Measurements from ENCODE around the gene PLCB1. TPM values are rescaled to one million over a fixed set of nuclear protein-coding genes. Genes with fewer than 3 reads are reported as not detected.

Gene PLCB1
- total and polyA plus RNA-seq, 8 donors: 8.8 to 27.7 (median 19.2) TPM

DNA sequence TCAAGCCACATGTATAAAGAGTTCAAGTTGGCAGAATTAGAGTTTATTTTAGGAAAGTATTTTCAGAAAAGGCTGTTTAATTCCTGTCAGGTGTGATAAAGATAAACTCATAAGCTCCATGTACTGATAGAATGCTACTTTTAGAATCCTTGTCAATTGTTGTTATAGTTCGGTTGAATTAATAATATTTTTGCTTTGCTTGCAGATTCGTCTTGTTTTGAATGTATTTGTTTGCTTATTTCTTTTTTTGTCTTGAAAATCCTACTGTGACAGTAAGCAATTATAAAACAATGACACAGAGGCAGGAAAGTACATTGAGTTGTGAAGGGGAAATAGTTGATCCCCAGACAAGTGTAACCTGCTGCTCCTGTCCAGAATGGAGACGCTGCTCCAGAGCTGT is 602.9 kb downstream of the PLCB1 start:
- Histone ChIP-seq H3K9me3 (no peaks in the 10 kb centered on the region), H3K27me3 (no peaks in the 10 kb centered on the region), H3K27ac (no peak overlapping the region), H3K4me3 (no peak overlapping the region), H3K36me3 (no peaks in the 10 kb centered on the region), H3K4me1 (no peaks in the 10 kb centered on the region)
- no peak for DNase-seq
- ATAC-seq: no peak
- TF ChIP-seq CTCF (IDR thresholded peaks at IDR 0.05): no peak
- intact Hi-C loops (cut with DNase I): no loop called here

DNA sequence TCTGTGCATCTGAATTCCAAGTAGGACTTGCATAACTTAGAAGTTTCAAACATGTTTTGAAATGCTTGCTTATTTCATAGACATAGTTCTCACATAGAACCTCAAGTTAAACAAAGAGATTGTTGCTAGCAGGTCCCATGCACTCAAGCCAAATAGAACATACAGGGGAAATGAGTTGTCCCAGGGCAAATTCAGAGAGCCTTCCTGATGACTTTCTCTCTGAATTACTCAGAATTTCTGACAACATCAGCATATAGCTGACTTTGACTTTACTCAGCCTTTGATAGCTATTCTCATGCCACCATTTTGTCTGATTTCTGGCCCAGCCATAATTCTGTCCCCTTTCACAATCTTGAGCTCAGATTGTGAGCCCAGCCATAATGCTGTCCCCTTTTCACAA is 603.6 kb downstream of the PLCB1 start:
- H3K4me3 ChIP-seq: no peak overlapping the region
- intact Hi-C loops (cut with DNase I): no loop called here
- no peak for ATAC-seq

GRCh38 chr20:8740265-8740664 is 608.2 kb downstream of the PLCB1 start:
- no peak for TF ChIP-seq CTCF (IDR thresholded peaks at IDR 0.05)
- intact Hi-C loops (cut with DNase I): no loop called here
- H3K4me1 ChIP-seq: no peaks in the 10 kb centered on the region
- H3K9me3 ChIP-seq: no peaks in the 10 kb centered on the region
- ATAC-seq: no peak
- no peak overlapping the region for H3K4me3 ChIP-seq
- no peak for DNase-seq
- H3K36me3 ChIP-seq: no peaks in the 10 kb centered on the region
- no peaks in the 10 kb centered on the region for H3K27me3 ChIP-seq
- H3K27ac ChIP-seq: no peak overlapping the region

More for the DNA sequence above, 603.6 kb downstream of the PLCB1 start:
- H3K36me3 ChIP-seq: no peaks in the 10 kb centered on the region
- no peak for DNase-seq
- no peak for TF ChIP-seq CTCF (IDR thresholded peaks at IDR 0.05)
- H3K27ac ChIP-seq: no peak overlapping the region
- H3K27me3 ChIP-seq: no peaks in the 10 kb centered on the region
- no peaks in the 10 kb centered on the region for H3K9me3 ChIP-seq
- H3K4me1 ChIP-seq: no peaks in the 10 kb centered on the region

GRCh38 chr20:8744228-8744844 is 612.3 kb downstream of the PLCB1 start:
- TF ChIP-seq CTCF (IDR thresholded peaks at IDR 0.05): no peak
- ATAC-seq: no peak
- no peak for DNase-seq
- no peaks in the 10 kb centered on the region for H3K27me3 ChIP-seq
- no peak overlapping the region for H3K4me3 ChIP-seq
- H3K9me3 ChIP-seq: no peaks in the 10 kb centered on the region
- intact Hi-C loops (cut with DNase I): no loop called here
- H3K36me3 ChIP-seq: no peaks in the 10 kb centered on the region
- H3K27ac ChIP-seq: no peak overlapping the region
- no peaks in the 10 kb centered on the region for H3K4me1 ChIP-seq

GRCh38 chr20:8749101-8749500 is 617.0 kb downstream of the PLCB1 start:
- H3K27me3 ChIP-seq: no peaks in the 10 kb centered on the region
- ATAC-seq: peak; percentile 36

More at GRCh38 chr20:8749101-8749500, 617.0 kb downstream of the PLCB1 start:
- intact Hi-C loops (cut with DNase I): no loop called here
- no peak for TF ChIP-seq CTCF (IDR thresholded peaks at IDR 0.05)
- no peaks in the 10 kb centered on the region for H3K36me3 ChIP-seq
- no peak for DNase-seq
- no peaks in the 10 kb centered on the region for H3K9me3 ChIP-seq
- H3K4me1 ChIP-seq: no peaks in the 10 kb centered on the region
- no peak overlapping the region for H3K27ac ChIP-seq
- no peak overlapping the region for H3K4me3 ChIP-seq
